ENCODE measurements around the gene FKBP5. TPM values are rescaled to one million over a fixed set of nuclear protein-coding genes. Genes with fewer than 3 reads are reported as not detected.

The FKBP5 gene
- total RNA-seq, 1 donor from 2014 or later, result 112 TPM

DNA sequence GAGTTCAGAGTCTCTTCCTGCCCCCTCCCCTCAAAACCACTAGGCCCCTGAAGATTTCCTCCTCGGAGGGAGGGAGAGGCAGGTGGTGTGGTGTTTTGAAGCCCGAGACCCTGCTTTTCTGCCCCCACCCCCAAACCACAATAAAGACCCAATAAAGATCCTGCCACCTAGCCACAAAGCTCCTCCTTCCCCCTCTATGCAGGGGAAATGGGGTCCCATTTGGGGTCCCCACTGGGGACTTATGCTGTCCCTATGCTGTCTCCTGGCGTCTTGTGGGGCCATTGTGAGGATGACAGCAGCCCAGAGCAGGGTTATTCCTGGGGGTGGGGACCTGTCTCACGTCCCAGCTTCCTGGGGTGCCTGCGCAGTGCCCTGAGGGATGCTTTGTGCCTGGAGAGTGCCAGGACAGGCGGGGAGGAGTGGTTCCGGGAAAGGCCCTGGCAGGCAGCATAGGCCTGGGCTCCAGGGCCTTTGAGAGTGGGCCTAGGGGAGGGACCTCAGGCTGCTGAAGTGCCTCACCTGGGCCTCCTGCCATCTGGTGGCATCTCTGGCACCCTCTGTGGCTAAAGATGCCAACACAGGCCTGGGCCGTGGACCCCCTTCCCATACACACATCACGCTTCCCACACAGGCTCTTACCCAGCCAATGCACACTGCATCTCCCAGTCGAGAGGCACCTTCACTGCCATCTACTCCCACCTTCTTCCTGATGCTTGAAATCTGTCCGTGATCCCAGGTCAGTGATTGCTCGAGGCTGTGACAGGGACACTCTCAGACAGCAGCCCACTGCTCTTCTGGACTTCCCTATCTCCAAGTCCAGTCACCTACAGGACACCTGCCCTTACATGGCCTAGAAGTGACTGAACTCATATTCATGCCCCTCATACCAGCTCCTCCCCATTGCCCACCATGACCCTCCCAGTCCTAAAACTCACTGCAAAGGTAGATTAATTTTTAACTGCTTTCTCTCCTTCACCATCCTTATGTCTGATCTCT, 40.3 kb upstream of the FKBP5 start:
- TF ChIP-seq CTCF (IDR thresholded peaks at IDR 0.05), result peak in 1 of 3 experiments; percentile 8
- H3K27me3 ChIP-seq, result no peaks in the 10 kb centered on the region
- intact Hi-C loops (cut with DNase I), result loop anchor here (10.0 kb wide), 1 partner anchor 1484 kb away; the partner anchor contains the start of gene SMIM29
- H3K4me3 ChIP-seq, result peak overlapping the region in 1 of 2 donors; percentile 72
- H3K4me1 ChIP-seq, result peaks cover 65 to 84% of the 10 kb centered on the region in 2 donors
- peak in 1 of 2 donors; percentile 73 for DNase-seq (ENCODE audit: low spot score in 2 of 2)
- no peaks in the 10 kb centered on the region for H3K36me3 ChIP-seq
- peak overlapping the region; percentile 100 for H3K27ac ChIP-seq
- no peaks in the 10 kb centered on the region for H3K9me3 ChIP-seq

- Histone ChIP-seq H3K4me3 (peak overlapping the region; percentile 68 to 72), H3K36me3 (no peaks in the 10 kb centered on the region), H3K9me3 (no peaks in the 10 kb centered on the region), H3K4me1 (peaks cover 70 to 76% of the 10 kb centered on the region in 2 donors), H3K27ac (peak overlapping the region; percentile 100), H3K27me3 (no peaks in the 10 kb centered on the region)
- intact Hi-C loops (cut with DNase I), result loop anchor here (1.0 to 10.0 kb wide), 2 partner anchors 126 to 1483 kb away; partner anchors contain the start of gene SMIM29
- DNase-seq (ENCODE audit: low spot score in 2 of 2), result peak; percentile 85 to 97
- peak in 1 of 3 experiments; percentile 9 for TF ChIP-seq CTCF (IDR thresholded peaks at IDR 0.05)
These were observed 39.4 kb upstream of the FKBP5 start for GRCh38 chr6:35727935-35728682.

GRCh38 chr6:35727231-35727934, 38.7 kb upstream of the FKBP5 start:
- Histone ChIP-seq H3K27ac (peak overlapping the region; percentile 100), H3K4me3 (peak overlapping the region; percentile 68 to 72), H3K36me3 (no peaks in the 10 kb centered on the region), H3K4me1 (peaks cover 64 to 69% of the 10 kb centered on the region in 2 donors), H3K9me3 (no peaks in the 10 kb centered on the region), H3K27me3 (no peaks in the 10 kb centered on the region)
- DNase-seq (ENCODE audit: low spot score in 2 of 2), result peak; percentile 66 to 95
- intact Hi-C loops (cut with DNase I), result loop anchor here (1.0 to 10.0 kb wide), 2 partner anchors 125 to 1483 kb away; partner anchors contain the start of gene SMIM29
- TF ChIP-seq CTCF (IDR thresholded peaks at IDR 0.05), result no peak

GRCh38 chr6:35725721-35726438, 37.2 kb upstream of the FKBP5 start:
- TF ChIP-seq CTCF (IDR thresholded peaks at IDR 0.05), result no peak
- Histone ChIP-seq H3K4me1 (peaks cover 58 to 63% of the 10 kb centered on the region in 2 donors), H3K9me3 (no peaks in the 10 kb centered on the region), H3K27ac (peak overlapping the region; percentile 100), H3K36me3 (no peaks in the 10 kb centered on the region), H3K27me3 (no peaks in the 10 kb centered on the region), H3K4me3 (peak overlapping the region in 1 of 2 donors; percentile 17)
- peak; percentile 67 to 91 for DNase-seq (ENCODE audit: low spot score in 2 of 2)
- intact Hi-C loops (cut with DNase I), result loop anchor here (10.0 kb wide), 1 partner anchor 1481 kb away; the partner anchor contains the start of gene SMIM29
